A673 (cell line): Measurements from ENCODE around the gene MCAM. TPM values are rescaled to one million over a fixed set of nuclear protein-coding genes. Genes with fewer than 3 reads are reported as not detected.

ENCODE experiments used
- BruUV-seq: library from RNA; stranded (reverse); fragments of 400-500 nt; replicated peaks from 2 replicates; lab custom pipeline; 2021; lab: Mats Ljungman, UMichigan
- CTCF ChIA-PET: fragments of 300-600 bp; sonication (Branson Sonifier 250); formaldehyde crosslinking; loops from one replicate; lab custom pipeline; 2022; ENCODE audit warnings: antibody characterized with exemption; lab: Charles Lee
- POLR2A ChIA-PET: fragments of 300-600 bp; sonication (Branson Sonifier 250); formaldehyde crosslinking; loops from one replicate; lab custom pipeline; 2022; ENCODE audit warnings: antibody characterized with exemption; ENCODE audit not compliant: low non-redundant PET; lab: Charles Lee
- DNase-seq: peaks from one replicate; pipeline ENCODE4 v3.0.0-alpha.2; 2015; ENCODE audit warnings: low spot score
- H3K27ac ChIP-seq: fragments of 200-600 bp; sonication (generic); 2 replicates; pipeline ENCODE4 v1.5.1; 2016; ENCODE audit warnings: mixed run types, low read depth, mild to moderate bottlenecking, mixed read lengths, antibody characterized with exemption, low read length; ENCODE audit not compliant: poor library complexity, severe bottlenecking
- H3K27me3 ChIP-seq: fragments of 200-600 bp; sonication (generic); replicated peaks from 2 replicates; pipeline ENCODE4 v1.6.1; 2017; ENCODE audit warnings: mixed run types, low read depth, mild to moderate bottlenecking, mixed read lengths, antibody characterized with exemption, low read length; ENCODE audit not compliant: insufficient read depth, poor library complexity
- H3K36me3 ChIP-seq: fragments of 200-600 bp; sonication (generic); 2 replicates; pipeline ENCODE4 v1.6.1; 2016; ENCODE audit warnings: mixed run types, mild to moderate bottlenecking, mixed read lengths, antibody characterized with exemption, low read length; ENCODE audit not compliant: insufficient read depth, poor library complexity, severe bottlenecking
- H3K4me1 ChIP-seq: fragments of 200-600 bp; sonication (generic); 2 replicates; pipeline ENCODE4 v1.6.1; 2017; ENCODE audit warnings: mixed run types, mild to moderate bottlenecking, mixed read lengths, antibody characterized with exemption, low read length; ENCODE audit not compliant: insufficient read depth, poor library complexity, severe bottlenecking
- H3K4me3 ChIP-seq: fragments of 200-600 bp; sonication (generic); 2 replicates; pipeline ENCODE4 v1.5.1; 2016; ENCODE audit warnings: low read depth, mixed run types, mild to moderate bottlenecking, mixed read lengths, low read length; ENCODE audit not compliant: poor library complexity, severe bottlenecking
- H3K9me3 ChIP-seq: fragments of 200-600 bp; sonication (generic); 2 replicates; pipeline ENCODE4 v1.6.1; 2016; ENCODE audit warnings: mixed run types, low read depth, mild to moderate bottlenecking, mixed read lengths, antibody characterized with exemption, low read length; ENCODE audit not compliant: poor library complexity, severe bottlenecking
- CTCF ChIP-seq: fragments of 300-800, 200-600 bp; sonication (generic); conservative IDR thresholded peaks from 2 replicates; pipeline ENCODE4 v1.5.1; 2017; ENCODE audit warnings: low read depth, mild to moderate bottlenecking, antibody characterized with exemption, low read length, moderate library complexity, mixed read lengths
- EZH2 ChIP-seq: fragments of 200-600 bp; sonication (generic); IDR thresholded peaks from 2 replicates; pipeline ENCODE4 v1.6.1; 2017; ENCODE audit warnings: borderline replicate concordance, low read depth, mild to moderate bottlenecking, mixed read lengths, antibody characterized with exemption, low read length; ENCODE audit not compliant: poor library complexity, severe bottlenecking
- intact Hi-C: fragments of 100-400 bp; cut with micrococcal nuclease; formaldehyde crosslinking; loops from one replicate; pipeline ENCODE4 v1.10.0; 2022; ENCODE audit not compliant: unreplicated experiment
- total RNA-seq: library from RNA; stranded (reverse); gene quantifications from 2 replicates; pipeline ENCODE4 v1.2.3, GENCODE V29; 2021

MCAM gene
- total RNA-seq, 1 experiment from 2014 or later, result 14.4 TPM

- H3K27ac ChIP-seq, result peak overlapping the region; percentile 68
- DNase-seq, result peak; percentile 55
- CTCF ChIA-PET, result interaction anchor here (0.9 to 3.0 kb wide), 3 partner anchors 18 to 154 kb away, joined by 3 to 33 read pairs (median 3); partner anchors contain the start of gene CBL
- POLR2A ChIA-PET, result interaction anchor here (0.6 to 1.8 kb wide), 2 partner anchors 13 to 234 kb away, joined by 4 to 7 read pairs; partner anchors contain the start of gene RNF26
- no peaks in the 10 kb centered on the region for H3K27me3 ChIP-seq
- BruUV-seq, result no TSS peak
- H3K9me3 ChIP-seq, result no peaks in the 10 kb centered on the region
- no peak for TF ChIP-seq EZH2
- no peak for TF ChIP-seq CTCF
- peaks cover 18% of the 10 kb centered on the region for H3K4me1 ChIP-seq
- no peaks in the 10 kb centered on the region for H3K36me3 ChIP-seq
- H3K4me3 ChIP-seq, result peak overlapping the region; percentile 47
- intact Hi-C loops, result loop anchor here (5.0 kb wide), 2 partner anchors 114 to 219 kb away; partner anchors contain the start of genes CBL and DPAGT1
Observed at GRCh38 chr11:119320776-119321524, 4.0 kb upstream of the MCAM start.

GRCh38 chr11:119320240-119320775 is 3.4 kb upstream of the MCAM start:
- ChIA-PET CTCF (interaction anchor here (1.7 to 3.0 kb wide), 2 partner anchors 18 to 36 kb away, joined by 6 to 33 read pairs; no protein-coding TSS in a partner anchor), POLR2A (no interaction called here)
- H3K4me3 ChIP-seq, result peak overlapping the region; percentile 47
- H3K27ac ChIP-seq, result peak overlapping the region; percentile 68
- no peaks in the 10 kb centered on the region for H3K27me3 ChIP-seq
- peaks cover 24% of the 10 kb centered on the region for H3K4me1 ChIP-seq
- no TSS peak for BruUV-seq
- DNase-seq, result no peak
- no peaks in the 10 kb centered on the region for H3K36me3 ChIP-seq
- TF ChIP-seq CTCF (no peak), EZH2 (no peak)
- H3K9me3 ChIP-seq, result no peaks in the 10 kb centered on the region
- intact Hi-C loops, result loop anchor here (5.0 kb wide), 2 partner anchors 113 to 218 kb away; partner anchors contain the start of genes CBL and DPAGT1

GRCh38 chr11:119319700-119320239 is 2.8 kb upstream of the MCAM start:
- TF ChIP-seq EZH2 (no peak), CTCF (no peak)
- Histone ChIP-seq H3K9me3 (no peaks in the 10 kb centered on the region), H3K4me1 (peaks cover 25% of the 10 kb centered on the region), H3K27ac (no peak overlapping the region), H3K36me3 (no peaks in the 10 kb centered on the region), H3K27me3 (no peaks in the 10 kb centered on the region), H3K4me3 (no peak overlapping the region)
- DNase-seq, result no peak
- ChIA-PET CTCF (interaction anchor here (1.7 kb wide), 1 partner anchor 36 kb away, joined by 6 read pairs; no protein-coding TSS in a partner anchor), POLR2A (interaction anchor here (0.6 kb wide), 1 partner anchor 9 kb away, joined by 3 read pairs; no protein-coding TSS in a partner anchor)
- no TSS peak for BruUV-seq
- intact Hi-C loops, result loop anchor here (5.0 kb wide), 2 partner anchors 112 to 217 kb away; partner anchors contain the start of genes CBL and DPAGT1
